ENCODE measurements around the gene PKLR.
"Not testable (repeated sequence)": the region's sequence is repeated elsewhere in the genome, so short reads cannot be mapped to it uniquely, and the experiment has no call there.

Gene PKLR

GRCh38 chr1:155301342-155301841 lies at the start of gene PKLR:
Gene PKLR (minus strand): TSS chr1:155301438. CDS start chr1:155301395, 43 bp downstream.
- DNase-seq (ENCODE audit: low spot score) = peak; percentile 39

GRCh38 chr1:155342842-155343241 lies 41.6 kb upstream of the PKLR start:
- no peak for DNase-seq (ENCODE audit: low spot score)

- DNase-seq (ENCODE audit: low spot score) = no peak
These were observed 38.4 kb upstream of the PKLR start for GRCh38 chr1:155339515-155340097.

GRCh38 chr1:155334962-155335361 lies 33.7 kb upstream of the PKLR start:
- DNase-seq (ENCODE audit: low spot score) = no peak

GRCh38 chr1:155329980-155330598 lies 28.9 kb upstream of the PKLR start:
- no peak for DNase-seq (ENCODE audit: low spot score)

GRCh38 chr1:155328856-155329255 lies 27.6 kb upstream of the PKLR start:
- not testable (repeated sequence) for DNase-seq (ENCODE audit: low spot score)

- no peak for DNase-seq (ENCODE audit: low spot score)
These were observed 26.7 kb upstream of the PKLR start for GRCh38 chr1:155327981-155328380.

- no peak for DNase-seq (ENCODE audit: low spot score)
These were observed 25.4 kb upstream of the PKLR start for GRCh38 chr1:155326631-155327037.

GRCh38 chr1:155326020-155326526 lies 24.8 kb upstream of the PKLR start:
- DNase-seq (ENCODE audit: low spot score) = no peak

- no peak for DNase-seq (ENCODE audit: low spot score)
These were observed 24.3 kb upstream of the PKLR start for GRCh38 chr1:155325603-155325893.

GRCh38 chr1:155324717-155325602 lies 23.7 kb upstream of the PKLR start:
- DNase-seq (ENCODE audit: low spot score) = no peak

- peak; percentile 85 for DNase-seq (ENCODE audit: low spot score)
These were observed 22.9 kb upstream of the PKLR start for GRCh38 chr1:155324037-155324716.

GRCh38 chr1:155323729-155324036 lies 22.4 kb upstream of the PKLR start:
- DNase-seq (ENCODE audit: low spot score) = peak; percentile 88

- DNase-seq (ENCODE audit: low spot score) = peak; percentile 87
These were observed 21.9 kb upstream of the PKLR start for GRCh38 chr1:155322953-155323728.

GRCh38 chr1:155322571-155322952 lies 21.3 kb upstream of the PKLR start:
- DNase-seq (ENCODE audit: low spot score) = no peak

GRCh38 chr1:155321639-155322503 lies 20.6 kb upstream of the PKLR start:
- no peak for DNase-seq (ENCODE audit: low spot score)

GRCh38 chr1:155320661-155321617 lies 19.7 kb upstream of the PKLR start, which contains the start of gene RUSC1:
Gene RUSC1 (plus strand): TSS chr1:155320894. CDS start chr1:155321774, 880 bp downstream.
- DNase-seq (ENCODE audit: low spot score) = peak; percentile 54

- no peak for DNase-seq (ENCODE audit: low spot score)
These were observed 19.0 kb upstream of the PKLR start for GRCh38 chr1:155320252-155320651.

- no peak for DNase-seq (ENCODE audit: low spot score)
These were observed 18.3 kb upstream of the PKLR start for GRCh38 chr1:155319536-155319935.
